CD14-positive monocyte (primary cell): ENCODE data around the gene BZW1. TPM values are rescaled to one million over a fixed set of nuclear protein-coding genes. Genes with fewer than 3 reads are reported as not detected.
A peak's percentile ranks its signal among the peaks of the same experiment; 100 is the strongest.

Experiments
- DNase-seq, 3 donors: peaks; one replicate each; pipeline ENCODE4 v3.0.0-alpha.2; 2011 to 2022
- H2AFZ ChIP-seq: 2 replicates; pipeline ENCODE4 v1.6.0; 2012; ENCODE audit warnings: mild to moderate bottlenecking, low read depth, low read length, inconsistent platforms; ENCODE audit not compliant: insufficient read depth, poor library complexity, severe bottlenecking
- H3K27ac ChIP-seq, 2 donors: 1 replicate in 1 of 2; 2 replicates in 1 of 2; pipeline ENCODE4 v1.5.1; 2012 to 2013; ENCODE audit warnings: low read length in 2 of 2, control low read depth in 1 of 2, inconsistent platforms in 1 of 2, low read depth in 1 of 2, mild to moderate bottlenecking in 1 of 2
- H3K27me3 ChIP-seq, 2 donors: one replicate each; pipeline versions ENCODE4 v1.6.0 to v1.6.1; 2011 to 2013; ENCODE audit warnings: low read length in 2 of 2; ENCODE audit not compliant: control insufficient read depth in 2 of 2, insufficient read depth in 2 of 2
- H3K36me3 ChIP-seq, 2 donors: replicated peaks in 1 of 2; 1 replicate in 1 of 2; 2 replicates in 1 of 2; pipeline versions ENCODE4 v1.5.1 to v1.6.1; 2012 to 2013; ENCODE audit warnings: low read length in 2 of 2, control low read depth in 1 of 2, inconsistent platforms in 1 of 2, mild to moderate bottlenecking in 1 of 2; ENCODE audit not compliant: insufficient read depth in 2 of 2, control insufficient read depth in 1 of 2
- H3K4me1 ChIP-seq, 2 donors: 1 replicate in 1 of 2; 2 replicates in 1 of 2; pipeline versions ENCODE4 v1.5.1 to v1.6.1; 2012 to 2013; ENCODE audit warnings: low read length in 2 of 2, control low read depth in 1 of 2, inconsistent platforms in 1 of 2, mild to moderate bottlenecking in 1 of 2, moderate library complexity in 1 of 2; ENCODE audit not compliant: insufficient read depth in 2 of 2, control insufficient read depth in 1 of 2
- H3K4me2 ChIP-seq: replicated peaks from 2 replicates; pipeline ENCODE3; 2012; ENCODE audit warnings: low read length, moderate library complexity, mild to moderate bottlenecking; ENCODE audit not compliant: poor library complexity, severe bottlenecking; ENCODE audit errors: extremely low read depth
- H3K4me3 ChIP-seq, 3 experiments: fragments of 200-600 bp in 1 of 3; sonication (generic) in 1 of 3; replicated peaks in 1 of 3; 1 replicate in 2 of 3; 2 replicates in 1 of 3; pipeline ENCODE4 v1.5.1; 2011 to 2013; ENCODE audit warnings: low read length in 3 of 3, mild to moderate bottlenecking in 3 of 3, control low read depth in 2 of 3, low read depth in 2 of 3, inconsistent platforms in 1 of 3, moderate library complexity in 1 of 3
- H3K79me2 ChIP-seq: 2 replicates; pipeline ENCODE4 v1.6.0; 2012; ENCODE audit warnings: mild to moderate bottlenecking, control low read depth, inconsistent platforms, low read length, moderate library complexity; ENCODE audit not compliant: insufficient read depth
- H3K9ac ChIP-seq: 2 replicates; pipeline ENCODE4 v1.6.0; 2017; ENCODE audit warnings: low read length, mild to moderate bottlenecking; ENCODE audit not compliant: insufficient read depth, poor library complexity, severe bottlenecking
- H3K9me3 ChIP-seq, 2 donors: replicated peaks in 1 of 2; 1 replicate in 1 of 2; 2 replicates in 1 of 2; pipeline versions ENCODE4 v1.5.1 to v1.6.1; 2012 to 2013; ENCODE audit warnings: low read length in 2 of 2, control low read depth in 1 of 2; ENCODE audit not compliant: control insufficient read depth in 1 of 2, insufficient read depth in 1 of 2
- H4K20me1 ChIP-seq: 2 replicates; pipeline ENCODE4 v1.6.0; 2012; ENCODE audit warnings: mild to moderate bottlenecking, low read length, control low read depth, moderate library complexity; ENCODE audit not compliant: insufficient read depth
- H3K27ac Mint-ChIP-seq, 7 donors: one replicate each; pipeline ENCODE4 v1.8.0; 2020; ENCODE audit warnings: mild to moderate bottlenecking in 7 of 7, mixed read lengths in 7 of 7, moderate library complexity in 6 of 7, inconsistent platforms in 2 of 7
- H3K27me3 Mint-ChIP-seq, 3 donors: one replicate each; pipeline ENCODE4 v1.8.0; 2021 to 2022; ENCODE audit warnings: low read depth in 3 of 3, mild to moderate bottlenecking in 3 of 3, mixed read lengths in 3 of 3, moderate library complexity in 3 of 3, inconsistent platforms in 1 of 3
- H3K36me3 Mint-ChIP-seq, 2 donors: one replicate each; pipeline ENCODE4 v1.8.0; 2020; ENCODE audit warnings: mixed read lengths in 2 of 2, inconsistent platforms in 1 of 2, mild to moderate bottlenecking in 1 of 2
- H3K4me1 Mint-ChIP-seq: one replicate; pipeline ENCODE4 v1.8.0; 2020; ENCODE audit warnings: mild to moderate bottlenecking, mixed read lengths
- H3K4me3 Mint-ChIP-seq, 2 donors: one replicate each; pipeline ENCODE4 v1.8.0; 2020; ENCODE audit warnings: mild to moderate bottlenecking in 2 of 2, mixed read lengths in 2 of 2, moderate library complexity in 1 of 2
- H3K9me3 Mint-ChIP-seq, 7 donors: one replicate each; pipeline ENCODE4 v1.8.0; 2020 to 2022; ENCODE audit warnings: mixed read lengths in 7 of 7, mild to moderate bottlenecking in 6 of 7, moderate library complexity in 6 of 7, inconsistent platforms in 2 of 7
- WGBS: methylation state at CpG from one replicate; pipeline ENCODE4 v1.1.5; 2013; ENCODE audit warnings: missing lambda C conversion rate; ENCODE audit not compliant: insufficient coverage; 5-methylcytosine and 5-hydroxymethylcytosine counted together
- intact Hi-C, 2 donors: fragments of 100-400 bp; cut with micrococcal nuclease; formaldehyde crosslinking; loops; one replicate each; pipeline versions ENCODE4 v1.15.0 to v1.15.1; 2023
- polyA plus RNA-seq, 3 donors: library from polyadenylated mRNA; depleted of rRNA in 1 of 3; unstranded in 2 of 3; stranded (reverse) in 1 of 3; fragments of 300-500 nt in 2 of 3; fragments of >200 nt in 1 of 3; fragmentation: Illumina TruSeq in 2 of 3; gene quantifications; 1 replicate in 2 of 3; 2 replicates in 1 of 3; pipeline ENCODE4 v1.2.3, GENCODE V29; 2012 to 2021
- TF ChIP-seq, protein P1 (sequence below): fragments of 200-600 bp; IDR thresholded peaks from one replicate; pipeline ENCODE4 v1.8.0; 2022; ENCODE audit warnings: antibody characterized with exemption, mild to moderate bottlenecking

The BZW1 gene
- polyA plus RNA-seq, 3 donors = 58.0 to 221 (median 202) TPM

DNA sequence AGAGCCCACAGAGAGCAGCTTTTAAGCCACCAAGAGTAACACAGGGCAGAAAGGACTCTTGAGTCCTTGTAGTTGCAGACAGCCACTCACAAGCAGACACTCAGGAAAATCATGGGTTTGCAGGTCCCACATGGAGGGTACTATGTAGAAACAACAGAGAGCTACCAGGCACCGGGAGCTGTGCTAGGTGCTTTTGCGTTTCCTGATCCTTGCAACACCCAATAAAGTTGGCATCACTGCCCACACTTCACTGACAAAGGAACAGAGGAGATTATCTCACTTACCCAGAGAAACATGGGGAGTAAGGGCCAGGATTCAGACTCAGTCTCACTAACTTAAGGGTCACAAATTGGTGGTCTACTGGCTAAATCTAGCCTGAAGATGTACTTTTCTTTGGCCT, 32.5 kb upstream of the BZW1 start:
- Histone ChIP-seq H2AFZ (no peak overlapping the region), H3K4me2 (no peak overlapping the region), H3K36me3 (no peaks in the 10 kb centered on the region), H3K9ac (no peak overlapping the region), H4K20me1 (no peaks in the 10 kb centered on the region), H3K27me3 (no peaks in the 10 kb centered on the region), H3K9me3 (no peaks in the 10 kb centered on the region), H3K4me1 (peaks cover 14 to 17% of the 10 kb centered on the region in 2 donors), H3K4me3 (no peak overlapping the region), H3K27ac (no peak overlapping the region), H3K79me2 (no peaks in the 10 kb centered on the region)
- TF ChIP-seq, protein P1, sequence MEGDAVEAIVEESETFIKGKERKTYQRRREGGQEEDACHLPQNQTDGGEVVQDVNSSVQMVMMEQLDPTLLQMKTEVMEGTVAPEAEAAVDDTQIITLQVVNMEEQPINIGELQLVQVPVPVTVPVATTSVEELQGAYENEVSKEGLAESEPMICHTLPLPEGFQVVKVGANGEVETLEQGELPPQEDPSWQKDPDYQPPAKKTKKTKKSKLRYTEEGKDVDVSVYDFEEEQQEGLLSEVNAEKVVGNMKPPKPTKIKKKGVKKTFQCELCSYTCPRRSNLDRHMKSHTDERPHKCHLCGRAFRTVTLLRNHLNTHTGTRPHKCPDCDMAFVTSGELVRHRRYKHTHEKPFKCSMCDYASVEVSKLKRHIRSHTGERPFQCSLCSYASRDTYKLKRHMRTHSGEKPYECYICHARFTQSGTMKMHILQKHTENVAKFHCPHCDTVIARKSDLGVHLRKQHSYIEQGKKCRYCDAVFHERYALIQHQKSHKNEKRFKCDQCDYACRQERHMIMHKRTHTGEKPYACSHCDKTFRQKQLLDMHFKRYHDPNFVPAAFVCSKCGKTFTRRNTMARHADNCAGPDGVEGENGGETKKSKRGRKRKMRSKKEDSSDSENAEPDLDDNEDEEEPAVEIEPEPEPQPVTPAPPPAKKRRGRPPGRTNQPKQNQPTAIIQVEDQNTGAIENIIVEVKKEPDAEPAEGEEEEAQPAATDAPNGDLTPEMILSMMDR = no peak
- WGBS = no CpG with 5 or more reads among the region's 2 CpGs
- Mint-ChIP-seq H3K27me3 (no peaks in the 10 kb centered on the region), H3K4me1 (peaks cover 15% of the 10 kb centered on the region), H3K27ac (no peak overlapping the region), H3K4me3 (no peak overlapping the region), H3K9me3 (peaks cover 0 to under 1% (median 0%) of the 10 kb centered on the region in 7 donors), H3K36me3 (peaks cover 0 to 3% of the 10 kb centered on the region in 2 donors)
- no peak for DNase-seq
- intact Hi-C loops = no loop called here

DNA sequence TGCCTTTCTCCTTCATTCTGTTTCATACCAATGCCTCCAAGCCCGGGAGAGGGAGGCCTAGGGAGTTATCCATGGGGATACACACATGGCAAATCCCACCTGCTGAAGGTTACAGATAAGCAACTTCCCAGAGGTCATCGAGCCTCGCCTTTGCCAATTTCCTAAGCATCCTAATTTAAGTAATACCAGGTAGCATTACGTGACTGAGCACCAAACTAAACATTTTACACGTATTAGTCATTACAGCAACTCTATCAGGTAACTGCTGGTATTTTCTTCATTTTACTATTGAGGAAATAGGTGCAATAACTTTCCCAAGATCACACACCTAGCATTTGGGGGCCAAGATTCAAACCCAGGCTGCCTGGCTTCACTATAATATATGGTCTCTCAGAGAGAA, 30.1 kb upstream of the BZW1 start:
- intact Hi-C loops = no loop called here
- no peaks in the 10 kb centered on the region for H3K79me2 ChIP-seq
- Mint-ChIP-seq H3K27ac (peak overlapping the region in 4 of 7 donors; percentile 73 to 94 (median 80)), H3K36me3 (peaks cover 0 to 4% of the 10 kb centered on the region in 2 donors), H3K4me3 (no peak overlapping the region), H3K4me1 (peaks cover 15% of the 10 kb centered on the region), H3K27me3 (peaks cover 0 to 2% (median 0%) of the 10 kb centered on the region in 3 donors), H3K9me3 (peaks cover 0 to 3% (median 0%) of the 10 kb centered on the region in 7 donors)
- no peaks in the 10 kb centered on the region for H3K9me3 ChIP-seq
- H3K4me2 ChIP-seq = peak overlapping the region; percentile 35
- H3K4me1 ChIP-seq = peaks cover 14 to 18% of the 10 kb centered on the region in 2 donors
- H3K9ac ChIP-seq = no peak overlapping the region
- H4K20me1 ChIP-seq = no peaks in the 10 kb centered on the region
- H3K36me3 ChIP-seq = no peaks in the 10 kb centered on the region
- peak overlapping the region in 1 of 2 donors; percentile 62 for H3K27ac ChIP-seq
- H2AFZ ChIP-seq = no peak overlapping the region
- no peak overlapping the region for H3K4me3 ChIP-seq
- WGBS = 100% methylated on average over 3 of the region's 5 CpGs
- no peak for DNase-seq
- H3K27me3 ChIP-seq = no peaks in the 10 kb centered on the region
- TF ChIP-seq, protein P1 = no peak
